Testis (tissue), 2 donors: ENCODE results near the gene TPSD1.

ENCODE experiments used
- POLR2A ChIP-seq: fragments of 450-650 bp; IDR thresholded peaks from one replicate; pipeline ENCODE4 v1.6.1; 2017; ENCODE audit warnings: antibody characterized with exemption, mild to moderate bottlenecking, moderate library complexity
- TF ChIP-seq, protein P1 (sequence below), 3 experiments: fragments of 450-650 bp in 2 of 3; fragments of 200-600 bp in 1 of 3; sonication (generic) in 1 of 3; IDR thresholded peaks; one replicate each; pipeline ENCODE4 v1.5.1; 2016 to 2019; ENCODE audit warnings: antibody characterized with exemption in 3 of 3, mild to moderate bottlenecking in 2 of 3, moderate library complexity in 1 of 3

DNA sequence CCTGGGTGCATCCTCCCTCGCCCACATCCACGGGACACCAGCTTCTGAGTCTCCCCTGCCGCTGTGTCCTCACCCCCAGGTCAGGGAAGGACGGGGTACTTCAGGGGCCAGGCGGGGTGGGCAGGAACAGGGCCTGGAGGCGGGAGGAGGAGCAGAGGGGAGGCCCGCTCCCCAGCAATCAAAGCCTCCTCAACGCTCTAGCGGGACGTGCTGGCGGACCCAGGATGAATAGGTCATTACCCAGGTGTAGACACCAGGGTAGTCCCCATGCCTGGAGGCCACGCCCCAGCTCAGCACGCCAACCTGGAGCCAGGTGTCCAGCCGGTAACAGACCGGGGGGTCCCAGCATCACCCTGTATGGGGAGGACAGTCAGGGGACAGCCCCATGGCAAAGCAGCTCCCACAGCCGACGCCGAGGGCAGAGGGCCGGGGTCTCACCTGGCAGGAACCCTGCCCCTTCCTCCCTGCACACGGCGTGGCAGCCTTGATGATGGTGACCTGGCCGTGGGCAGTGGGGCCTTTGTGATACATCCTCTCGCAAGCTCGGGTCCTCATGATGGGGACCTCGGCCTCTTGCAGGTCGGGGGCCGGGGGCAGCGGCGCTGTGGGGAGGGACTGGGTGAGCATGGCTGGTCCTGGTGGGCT is 24.2 kb downstream of the TPSD1 start:
- TF ChIP-seq, protein P1, sequence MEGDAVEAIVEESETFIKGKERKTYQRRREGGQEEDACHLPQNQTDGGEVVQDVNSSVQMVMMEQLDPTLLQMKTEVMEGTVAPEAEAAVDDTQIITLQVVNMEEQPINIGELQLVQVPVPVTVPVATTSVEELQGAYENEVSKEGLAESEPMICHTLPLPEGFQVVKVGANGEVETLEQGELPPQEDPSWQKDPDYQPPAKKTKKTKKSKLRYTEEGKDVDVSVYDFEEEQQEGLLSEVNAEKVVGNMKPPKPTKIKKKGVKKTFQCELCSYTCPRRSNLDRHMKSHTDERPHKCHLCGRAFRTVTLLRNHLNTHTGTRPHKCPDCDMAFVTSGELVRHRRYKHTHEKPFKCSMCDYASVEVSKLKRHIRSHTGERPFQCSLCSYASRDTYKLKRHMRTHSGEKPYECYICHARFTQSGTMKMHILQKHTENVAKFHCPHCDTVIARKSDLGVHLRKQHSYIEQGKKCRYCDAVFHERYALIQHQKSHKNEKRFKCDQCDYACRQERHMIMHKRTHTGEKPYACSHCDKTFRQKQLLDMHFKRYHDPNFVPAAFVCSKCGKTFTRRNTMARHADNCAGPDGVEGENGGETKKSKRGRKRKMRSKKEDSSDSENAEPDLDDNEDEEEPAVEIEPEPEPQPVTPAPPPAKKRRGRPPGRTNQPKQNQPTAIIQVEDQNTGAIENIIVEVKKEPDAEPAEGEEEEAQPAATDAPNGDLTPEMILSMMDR (IDR thresholded peaks at IDR 0.05): no peak
- no peak for TF ChIP-seq POLR2A
